HG03520 (cell line): ENCODE data around the gene BAG1.

Experiments used
- ATAC-seq: cut with Tn5 transposase; IDR thresholded peaks from one replicate; pipeline ENCODE4 v1.9.1; 2021; ENCODE audit warnings: mild to moderate bottlenecking, moderate library complexity; ENCODE audit not compliant: unreplicated experiment

The BAG1 gene

GRCh38 chr9:33244137-33244784 lies 20.2 kb downstream of the BAG1 start:
- ATAC-seq, result no peak

- ATAC-seq, result no peak
Observed at GRCh38 chr9:33242609-33243134, 21.8 kb downstream of the BAG1 start.

- ATAC-seq, result no peak
Observed at GRCh38 chr9:33241298-33241697, 23.2 kb downstream of the BAG1 start.

GRCh38 chr9:33239921-33240320 lies 24.6 kb downstream of the BAG1 start, which contains the start of gene SPINK4:
SPINK4 (plus strand) TSS chr9:33240167; CDS start chr9:33240209, 42 bp downstream.
- ATAC-seq, result no peak

GRCh38 chr9:33236571-33236970 lies 27.9 kb downstream of the BAG1 start:
- ATAC-seq, result no peak

- ATAC-seq, result no peak
Observed at GRCh38 chr9:33234511-33235467, 29.7 kb downstream of the BAG1 start.

GRCh38 chr9:33233626-33234342 lies 30.7 kb downstream of the BAG1 start:
- ATAC-seq, result no peak

GRCh38 chr9:33232815-33233214 lies 31.7 kb downstream of the BAG1 start:
- ATAC-seq, result no peak

GRCh38 chr9:33231623-33231942 lies 32.9 kb downstream of the BAG1 start:
- ATAC-seq, result no peak

GRCh38 chr9:33230756-33231622 lies 33.5 kb downstream of the BAG1 start:
- no peak for ATAC-seq

GRCh38 chr9:33229359-33230114 lies 35.0 kb downstream of the BAG1 start:
- no peak for ATAC-seq

- no peak for ATAC-seq
Observed at GRCh38 chr9:33228606-33229005, 35.9 kb downstream of the BAG1 start.

GRCh38 chr9:33227741-33228140 lies 36.8 kb downstream of the BAG1 start:
- ATAC-seq, result no peak

- no peak for ATAC-seq
Observed at GRCh38 chr9:33227008-33227398, 37.5 kb downstream of the BAG1 start.

GRCh38 chr9:33225319-33226147 lies 39.0 kb downstream of the BAG1 start:
- no peak for ATAC-seq

GRCh38 chr9:33223696-33224095 lies 40.8 kb downstream of the BAG1 start:
- no peak for ATAC-seq

- ATAC-seq, result no peak
Observed at GRCh38 chr9:33222031-33222430, 42.5 kb downstream of the BAG1 start.

- ATAC-seq, result no peak
Observed at GRCh38 chr9:33221568-33221884, 43.0 kb downstream of the BAG1 start.
